KMS-11 (cell line): ENCODE data around the gene C1orf35.

ENCODE experiments used
- H2AFZ ChIP-seq: fragments of 200-600 bp; sonication (generic); 2 replicates; pipeline ENCODE4 v1.6.1; 2016; ENCODE audit warnings: antibody characterized with exemption, mixed run types, low read depth
- H3K27ac ChIP-seq: fragments of 200-600 bp; sonication (generic); 2 replicates; pipeline ENCODE4 v1.6.1; 2016; ENCODE audit warnings: mild to moderate bottlenecking, mixed run types
- H3K27me3 ChIP-seq: fragments of 200-600 bp; sonication (generic); 2 replicates; pipeline ENCODE4 v1.6.1; 2017; ENCODE audit warnings: mild to moderate bottlenecking, low read depth, mixed run types, moderate library complexity; ENCODE audit not compliant: insufficient read depth
- H3K36me3 ChIP-seq: fragments of 200-600 bp; sonication (generic); 2 replicates; pipeline ENCODE4 v1.6.1; 2017; ENCODE audit warnings: mild to moderate bottlenecking, mixed run types; ENCODE audit not compliant: insufficient read depth
- H3K4me1 ChIP-seq: fragments of 200-600 bp; sonication (generic); 2 replicates; pipeline ENCODE4 v1.6.1; 2016; ENCODE audit warnings: mild to moderate bottlenecking, low read depth, mixed run types; ENCODE audit not compliant: poor library complexity, severe bottlenecking
- H3K4me2 ChIP-seq: fragments of 200-600 bp; sonication (generic); 2 replicates; pipeline ENCODE4 v1.7.0; 2016; ENCODE audit warnings: mild to moderate bottlenecking, mixed run types
- H3K4me3 ChIP-seq: fragments of 200-600 bp; sonication (generic); IDR thresholded peaks from 2 replicates; pipeline ENCODE4 v1.6.1; 2017; ENCODE audit warnings: low read depth, low read length, mixed read lengths; ENCODE audit not compliant: insufficient read depth
- H3K79me2 ChIP-seq: fragments of 200-600 bp; sonication (generic); 2 replicates; pipeline ENCODE4 v1.6.1; 2016; ENCODE audit warnings: low read depth, mixed run types; ENCODE audit not compliant: insufficient read depth
- H3K9ac ChIP-seq: fragments of 200-600 bp; sonication (generic); 2 replicates; pipeline ENCODE4 v1.6.1; 2016; ENCODE audit warnings: mild to moderate bottlenecking, mixed run types
- H4K20me1 ChIP-seq: fragments of 200-600 bp; sonication (generic); 2 replicates; pipeline ENCODE4 v1.6.1; 2016; ENCODE audit warnings: mild to moderate bottlenecking, mixed run types; ENCODE audit not compliant: insufficient read depth
- TF ChIP-seq, protein P1 (sequence below): fragments of 200-600 bp; sonication (generic); conservative IDR thresholded peaks from 2 replicates; pipeline ENCODE4 v1.6.1; 2017; ENCODE audit warnings: low read depth, mild to moderate bottlenecking, antibody characterized with exemption, low read length, moderate library complexity, mixed read lengths

Gene C1orf35

DNA sequence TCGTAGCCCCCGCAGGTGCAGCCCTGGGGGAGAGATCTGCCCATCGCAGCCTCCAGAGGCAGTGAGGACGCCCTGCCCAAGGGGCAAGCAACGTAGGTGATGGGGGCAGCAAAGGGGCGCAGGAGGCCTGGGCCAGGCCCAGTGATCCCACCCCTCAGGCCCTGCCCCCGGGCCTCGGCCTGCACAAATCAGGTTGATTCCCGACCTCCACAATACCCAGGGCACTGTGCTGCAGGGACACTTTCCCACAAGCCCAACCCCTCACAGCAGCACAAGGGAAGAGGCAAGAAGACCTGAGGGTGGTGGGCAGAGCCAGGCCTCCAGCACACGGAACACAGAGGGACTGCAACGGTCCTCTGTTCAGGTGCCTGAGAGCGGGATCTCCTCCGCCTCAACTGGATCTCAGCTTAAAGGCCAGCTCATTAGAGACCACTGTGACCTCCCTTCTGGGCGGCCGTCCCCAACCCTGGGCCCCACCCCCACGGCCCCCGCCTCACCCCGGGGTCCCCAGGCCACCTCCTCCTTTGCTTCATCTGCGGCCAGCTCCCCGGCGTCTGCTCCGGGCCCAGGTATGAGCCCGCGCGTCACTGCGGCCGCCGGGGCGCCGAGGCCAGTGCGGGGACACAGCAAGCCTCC lies 21.4 kb downstream of the C1orf35 start:
- TF ChIP-seq, protein P1, sequence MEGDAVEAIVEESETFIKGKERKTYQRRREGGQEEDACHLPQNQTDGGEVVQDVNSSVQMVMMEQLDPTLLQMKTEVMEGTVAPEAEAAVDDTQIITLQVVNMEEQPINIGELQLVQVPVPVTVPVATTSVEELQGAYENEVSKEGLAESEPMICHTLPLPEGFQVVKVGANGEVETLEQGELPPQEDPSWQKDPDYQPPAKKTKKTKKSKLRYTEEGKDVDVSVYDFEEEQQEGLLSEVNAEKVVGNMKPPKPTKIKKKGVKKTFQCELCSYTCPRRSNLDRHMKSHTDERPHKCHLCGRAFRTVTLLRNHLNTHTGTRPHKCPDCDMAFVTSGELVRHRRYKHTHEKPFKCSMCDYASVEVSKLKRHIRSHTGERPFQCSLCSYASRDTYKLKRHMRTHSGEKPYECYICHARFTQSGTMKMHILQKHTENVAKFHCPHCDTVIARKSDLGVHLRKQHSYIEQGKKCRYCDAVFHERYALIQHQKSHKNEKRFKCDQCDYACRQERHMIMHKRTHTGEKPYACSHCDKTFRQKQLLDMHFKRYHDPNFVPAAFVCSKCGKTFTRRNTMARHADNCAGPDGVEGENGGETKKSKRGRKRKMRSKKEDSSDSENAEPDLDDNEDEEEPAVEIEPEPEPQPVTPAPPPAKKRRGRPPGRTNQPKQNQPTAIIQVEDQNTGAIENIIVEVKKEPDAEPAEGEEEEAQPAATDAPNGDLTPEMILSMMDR, result no peak
- Histone ChIP-seq H3K27ac (peak overlapping the region; percentile 92), H3K36me3 (0 out of 2 replicates have a peak, but pooled peaks cover 7% of the 10 kb centered on the region), H3K79me2 (peaks cover 80% of the 10 kb centered on the region), H4K20me1 (peaks cover 33% of the 10 kb centered on the region), H3K4me2 (peak overlapping the region; percentile 90), H3K4me3 (peak overlapping the region; percentile 47), H3K9ac (peak overlapping the region; percentile 99), H3K27me3 (no peaks in the 10 kb centered on the region), H3K4me1 (peaks cover 39% of the 10 kb centered on the region), H2AFZ (peak overlapping the region; percentile 71)

DNA sequence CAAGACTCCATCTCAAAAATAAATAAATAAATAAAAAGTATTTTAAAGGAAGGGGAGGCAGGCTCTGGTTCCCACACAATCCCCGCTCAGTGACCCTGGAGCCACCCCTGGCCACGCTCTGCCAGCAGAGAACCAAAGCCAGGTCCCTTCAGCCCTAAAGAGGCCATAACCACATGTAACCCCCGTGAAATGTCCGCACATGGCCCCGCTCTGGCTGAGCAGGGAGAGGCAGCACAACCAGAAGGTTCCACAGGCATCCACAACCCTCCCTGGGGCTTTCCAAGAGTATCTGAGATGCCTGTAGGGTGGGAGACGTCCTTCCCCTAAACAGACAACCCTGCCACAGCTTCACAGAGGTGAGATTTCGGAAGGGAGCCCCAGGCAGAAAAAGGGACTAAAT lies 22.0 kb downstream of the C1orf35 start:
- Histone ChIP-seq H4K20me1 (peaks cover 28% of the 10 kb centered on the region), H3K4me1 (peaks cover 34% of the 10 kb centered on the region), H3K4me2 (peak overlapping the region; percentile 90), H3K27me3 (no peaks in the 10 kb centered on the region), H3K4me3 (peak overlapping the region; percentile 47), H3K36me3 (0 out of 2 replicates have a peak, but pooled peaks cover 7% of the 10 kb centered on the region), H2AFZ (peak overlapping the region; percentile 71; the same call in 1 of the 2 replicates), H3K79me2 (peaks cover 75% of the 10 kb centered on the region), H3K9ac (peak overlapping the region; percentile 99), H3K27ac (peak overlapping the region; percentile 92)
- TF ChIP-seq, protein P1, result no peak

DNA sequence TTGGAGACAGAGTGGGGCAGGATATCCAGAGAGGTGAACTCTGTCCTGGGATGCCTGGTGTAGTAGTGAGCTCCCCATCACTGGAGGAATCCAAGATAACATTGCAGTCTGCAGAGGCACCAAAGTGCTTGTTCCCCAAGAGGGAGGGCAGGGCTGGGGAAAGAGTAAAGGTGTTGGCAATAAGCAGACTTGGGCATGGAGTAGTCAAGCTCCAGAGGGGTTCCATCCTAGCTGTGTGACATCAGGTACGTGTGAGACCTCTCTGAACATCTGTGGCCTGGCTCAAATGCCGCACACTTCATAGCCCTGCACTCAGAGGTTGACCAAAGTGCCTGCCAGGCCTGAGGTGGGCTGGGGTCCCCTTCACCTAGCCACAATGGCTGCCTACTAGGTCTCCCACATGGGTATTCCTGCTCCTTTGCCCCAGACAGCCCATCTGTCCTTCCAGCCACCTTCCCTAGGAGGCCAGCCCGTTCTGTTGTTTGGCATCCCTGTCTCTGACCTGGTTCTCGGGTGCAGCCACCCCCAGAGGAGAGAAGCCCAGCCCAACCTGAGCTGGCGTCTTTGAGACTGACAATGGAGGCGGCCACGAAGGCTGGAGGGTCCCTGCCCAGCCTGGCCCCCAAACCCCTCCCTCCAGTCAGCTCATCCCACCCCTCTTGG lies 23.4 kb downstream of the C1orf35 start:
- Histone ChIP-seq H2AFZ (no peak overlapping the region), H3K4me3 (no peak overlapping the region), H3K79me2 (peaks cover 61% of the 10 kb centered on the region), H3K27ac (no peak overlapping the region), H4K20me1 (peaks cover 14% of the 10 kb centered on the region), H3K36me3 (0 out of 2 replicates have a peak, but pooled peaks cover 7% of the 10 kb centered on the region), H3K4me1 (peaks cover 20% of the 10 kb centered on the region), H3K9ac (no peak overlapping the region; the same call in 1 of the 2 replicates), H3K4me2 (0 out of 2 replicates have a peak overlapping the region, but pooled peaks have one; percentile 90), H3K27me3 (no peaks in the 10 kb centered on the region)
- TF ChIP-seq, protein P1, result no peak

DNA sequence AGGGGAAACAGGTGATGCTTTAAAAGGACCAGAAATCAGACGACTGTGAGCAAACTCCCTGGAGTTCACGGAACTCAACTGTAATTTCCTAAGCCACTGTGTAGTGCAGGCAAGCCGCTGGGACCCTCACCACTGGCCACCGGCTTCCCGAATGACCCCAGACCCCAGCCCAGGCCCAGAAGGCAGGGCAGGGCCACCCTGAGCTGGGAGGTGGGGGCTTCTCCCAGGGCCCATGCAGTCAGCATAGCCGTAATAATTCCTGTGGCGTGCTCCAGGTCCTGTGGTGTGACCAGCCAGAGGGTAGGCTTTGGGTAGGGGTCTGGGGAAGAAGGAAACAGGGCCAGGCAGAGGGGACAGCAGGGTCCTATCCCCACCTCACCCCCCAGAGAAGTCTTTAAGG lies 24.1 kb downstream of the C1orf35 start:
- H3K36me3 ChIP-seq, result 0 out of 2 replicates have a peak, but pooled peaks cover 6% of the 10 kb centered on the region
- peaks cover 54% of the 10 kb centered on the region for H3K79me2 ChIP-seq
- no peak overlapping the region for H3K27ac ChIP-seq
- H3K27me3 ChIP-seq, result no peaks in the 10 kb centered on the region
- H3K4me1 ChIP-seq, result peaks cover 12% of the 10 kb centered on the region
- H3K9ac ChIP-seq, result no peak overlapping the region
- no peak overlapping the region for H3K4me2 ChIP-seq
- H2AFZ ChIP-seq, result no peak overlapping the region
- TF ChIP-seq, protein P1, result no peak
- peaks cover 6% of the 10 kb centered on the region for H4K20me1 ChIP-seq
- no peak overlapping the region for H3K4me3 ChIP-seq
